Transverse colon (tissue), 4 donors: ENCODE measurements around the gene GDPD2.

ENCODE experiments used
- CTCF ChIP-seq, 5 experiments: fragments of 200-600 bp in 3 of 5; fragments of 450-650 bp in 2 of 5; sonication (generic) in 3 of 5; IDR thresholded peaks; 1 replicate in 2 of 5; 2 replicates in 3 of 5; pipeline ENCODE4 v1.5.1; 2016 to 2017; ENCODE audit warnings: antibody characterized with exemption in 5 of 5, inconsistent platforms in 3 of 5, mild to moderate bottlenecking in 2 of 5, moderate library complexity in 1 of 5
- POLR2A ChIP-seq: fragments of 450-650 bp; IDR thresholded peaks from one replicate; pipeline ENCODE4 v1.6.1; 2016; ENCODE audit warnings: antibody characterized with exemption, mild to moderate bottlenecking, moderate library complexity
- POLR2AphosphoS5 ChIP-seq, 3 donors: sonication (generic); formaldehyde crosslinking; IDR thresholded peaks; one replicate each; pipeline ENCODE4 v1.6.1; 2016; ENCODE audit warnings: antibody characterized with exemption in 3 of 3

DNA sequence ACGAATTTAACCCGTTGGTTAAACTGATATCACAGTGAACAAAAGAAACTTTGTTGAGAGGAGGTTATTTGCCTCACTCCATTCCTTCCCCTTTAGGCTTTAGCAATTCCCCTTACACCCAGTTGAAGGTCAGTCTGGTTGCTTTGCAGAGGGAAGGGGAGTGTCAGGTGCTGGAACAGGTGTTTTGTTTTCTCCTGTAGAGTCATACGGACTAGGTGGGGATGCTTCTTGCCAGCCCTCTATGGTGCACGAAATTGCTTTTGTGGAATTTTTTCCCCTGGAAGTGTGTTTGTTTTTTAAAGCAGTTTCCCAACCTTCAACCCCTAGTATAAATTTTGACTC, 54.6 kb downstream of the GDPD2 start:
- TF ChIP-seq POLR2A (no peak), CTCF (IDR thresholded peaks at IDR 0.05) (no peak), POLR2AphosphoS5 (IDR thresholded peaks at IDR 0.05) (no peak)
